ENCODE results near the gene GPR107.
"Not testable (repeated sequence)": the region's sequence is repeated elsewhere in the genome, so short reads cannot be mapped to it uniquely, and the experiment has no call there.

The GPR107 gene
- total RNA-seq = 61.3 to 65.4 reads per million in 2 experiments

GRCh38 chr9:130053504-130054324 lies at the start of gene GPR107:
Gene GPR107 (plus strand): TSS chr9:130053906. CDS start chr9:130053933, 27 bp downstream.
- DNase-seq (ENCODE audit: low read depth) = peak; percentile 61

- DNase-seq (ENCODE audit: low read depth) = no peak
Observed at GRCh38 chr9:130003943-130004552, 49.7 kb upstream of the GPR107 start.

GRCh38 chr9:130006952-130007351 lies 46.8 kb upstream of the GPR107 start:
- not testable (repeated sequence) for DNase-seq (ENCODE audit: low read depth)

GRCh38 chr9:130008538-130008937 lies 45.2 kb upstream of the GPR107 start:
- DNase-seq (ENCODE audit: low read depth) = no peak

- not testable (repeated sequence) for DNase-seq (ENCODE audit: low read depth)
Observed at GRCh38 chr9:130009546-130009945, 44.2 kb upstream of the GPR107 start.

GRCh38 chr9:130010151-130010988 lies 43.3 kb upstream of the GPR107 start:
- peak; percentile 56 for DNase-seq (ENCODE audit: low read depth)

- no peak for DNase-seq (ENCODE audit: low read depth)
Observed at GRCh38 chr9:130013326-130013725, 40.4 kb upstream of the GPR107 start.

GRCh38 chr9:130015353-130016019 lies 38.2 kb upstream of the GPR107 start:
- no peak for DNase-seq (ENCODE audit: low read depth)

GRCh38 chr9:130017076-130017475 lies 36.6 kb upstream of the GPR107 start:
- DNase-seq (ENCODE audit: low read depth) = no peak

GRCh38 chr9:130017510-130017909 lies 36.2 kb upstream of the GPR107 start:
- DNase-seq (ENCODE audit: low read depth) = not testable (repeated sequence)

- no peak for DNase-seq (ENCODE audit: low read depth)
Observed at GRCh38 chr9:130018265-130018664, 35.4 kb upstream of the GPR107 start.

GRCh38 chr9:130020618-130021017 lies 33.1 kb upstream of the GPR107 start:
- DNase-seq (ENCODE audit: low read depth) = no peak

- no peak for DNase-seq (ENCODE audit: low read depth)
Observed at GRCh38 chr9:130021123-130021522, 32.6 kb upstream of the GPR107 start.

GRCh38 chr9:130021842-130022241 lies 31.9 kb upstream of the GPR107 start:
- not testable (repeated sequence) for DNase-seq (ENCODE audit: low read depth)

GRCh38 chr9:130022566-130023143 lies 31.1 kb upstream of the GPR107 start:
- DNase-seq (ENCODE audit: low read depth) = no peak

GRCh38 chr9:130023144-130023787 lies 30.4 kb upstream of the GPR107 start:
- no peak for DNase-seq (ENCODE audit: low read depth)

- no peak for DNase-seq (ENCODE audit: low read depth)
Observed at GRCh38 chr9:130023994-130024596, 29.6 kb upstream of the GPR107 start.

GRCh38 chr9:130024597-130024994 lies 29.1 kb upstream of the GPR107 start:
- DNase-seq (ENCODE audit: low read depth) = no peak

- no peak for DNase-seq (ENCODE audit: low read depth)
Observed at GRCh38 chr9:130026583-130027340, 26.9 kb upstream of the GPR107 start.

Data from T follicular helper cell (primary cell).